ENCODE data around the gene UACA. TPM values are rescaled to one million over a fixed set of nuclear protein-coding genes. Genes with fewer than 3 reads are reported as not detected.

Gene UACA
- total and polyA plus RNA-seq, 2 experiments from 2014 or later: 21.5 to 35.8 TPM

- no peak overlapping the region for H3K27ac Mint-ChIP-seq
- H3K9me2 ChIP-seq (ENCODE audit: insufficient read depth): no peaks in the 10 kb centered on the region
- no peak overlapping the region for H3K27ac ChIP-seq (ENCODE audit: low read depth)
- DNase-seq (ENCODE audit: low spot score) (no peak), ATAC-seq (no peak)
- H3K36me3 ChIP-seq (ENCODE audit: insufficient read depth): no peaks in the 10 kb centered on the region
- H3K4me2 ChIP-seq: no peak overlapping the region
- peaks cover 6% of the 10 kb centered on the region; the same call in 2 of the 3 replicates for H3K4me1 Mint-ChIP-seq
- no peak overlapping the region for H3K4me3 Mint-ChIP-seq
- H2AFZ ChIP-seq: no peak overlapping the region
- H3K27me3 Mint-ChIP-seq (ENCODE audit: insufficient read depth, low read depth, poor library complexity): no peaks in the 10 kb centered on the region
- no peaks in the 10 kb centered on the region for H3K4me1 ChIP-seq (ENCODE audit: insufficient read depth)
- no peaks in the 10 kb centered on the region for H3F3A ChIP-seq (replicated peaks; ENCODE audit: low read depth)
- H3K9me3 Mint-ChIP-seq: no peaks in the 10 kb centered on the region
- H3K79me2 ChIP-seq (replicated peaks; ENCODE audit: insufficient read depth): peaks cover 5% of the 10 kb centered on the region; the same call in 1 of the 2 replicates
- TF ChIP-seq, protein P1, sequence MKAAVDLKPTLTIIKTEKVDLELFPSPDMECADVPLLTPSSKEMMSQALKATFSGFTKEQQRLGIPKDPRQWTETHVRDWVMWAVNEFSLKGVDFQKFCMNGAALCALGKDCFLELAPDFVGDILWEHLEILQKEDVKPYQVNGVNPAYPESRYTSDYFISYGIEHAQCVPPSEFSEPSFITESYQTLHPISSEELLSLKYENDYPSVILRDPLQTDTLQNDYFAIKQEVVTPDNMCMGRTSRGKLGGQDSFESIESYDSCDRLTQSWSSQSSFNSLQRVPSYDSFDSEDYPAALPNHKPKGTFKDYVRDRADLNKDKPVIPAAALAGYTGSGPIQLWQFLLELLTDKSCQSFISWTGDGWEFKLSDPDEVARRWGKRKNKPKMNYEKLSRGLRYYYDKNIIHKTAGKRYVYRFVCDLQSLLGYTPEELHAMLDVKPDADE (IDR thresholded peaks at IDR 0.05): no peak
- TF ChIP-seq, protein P2, sequence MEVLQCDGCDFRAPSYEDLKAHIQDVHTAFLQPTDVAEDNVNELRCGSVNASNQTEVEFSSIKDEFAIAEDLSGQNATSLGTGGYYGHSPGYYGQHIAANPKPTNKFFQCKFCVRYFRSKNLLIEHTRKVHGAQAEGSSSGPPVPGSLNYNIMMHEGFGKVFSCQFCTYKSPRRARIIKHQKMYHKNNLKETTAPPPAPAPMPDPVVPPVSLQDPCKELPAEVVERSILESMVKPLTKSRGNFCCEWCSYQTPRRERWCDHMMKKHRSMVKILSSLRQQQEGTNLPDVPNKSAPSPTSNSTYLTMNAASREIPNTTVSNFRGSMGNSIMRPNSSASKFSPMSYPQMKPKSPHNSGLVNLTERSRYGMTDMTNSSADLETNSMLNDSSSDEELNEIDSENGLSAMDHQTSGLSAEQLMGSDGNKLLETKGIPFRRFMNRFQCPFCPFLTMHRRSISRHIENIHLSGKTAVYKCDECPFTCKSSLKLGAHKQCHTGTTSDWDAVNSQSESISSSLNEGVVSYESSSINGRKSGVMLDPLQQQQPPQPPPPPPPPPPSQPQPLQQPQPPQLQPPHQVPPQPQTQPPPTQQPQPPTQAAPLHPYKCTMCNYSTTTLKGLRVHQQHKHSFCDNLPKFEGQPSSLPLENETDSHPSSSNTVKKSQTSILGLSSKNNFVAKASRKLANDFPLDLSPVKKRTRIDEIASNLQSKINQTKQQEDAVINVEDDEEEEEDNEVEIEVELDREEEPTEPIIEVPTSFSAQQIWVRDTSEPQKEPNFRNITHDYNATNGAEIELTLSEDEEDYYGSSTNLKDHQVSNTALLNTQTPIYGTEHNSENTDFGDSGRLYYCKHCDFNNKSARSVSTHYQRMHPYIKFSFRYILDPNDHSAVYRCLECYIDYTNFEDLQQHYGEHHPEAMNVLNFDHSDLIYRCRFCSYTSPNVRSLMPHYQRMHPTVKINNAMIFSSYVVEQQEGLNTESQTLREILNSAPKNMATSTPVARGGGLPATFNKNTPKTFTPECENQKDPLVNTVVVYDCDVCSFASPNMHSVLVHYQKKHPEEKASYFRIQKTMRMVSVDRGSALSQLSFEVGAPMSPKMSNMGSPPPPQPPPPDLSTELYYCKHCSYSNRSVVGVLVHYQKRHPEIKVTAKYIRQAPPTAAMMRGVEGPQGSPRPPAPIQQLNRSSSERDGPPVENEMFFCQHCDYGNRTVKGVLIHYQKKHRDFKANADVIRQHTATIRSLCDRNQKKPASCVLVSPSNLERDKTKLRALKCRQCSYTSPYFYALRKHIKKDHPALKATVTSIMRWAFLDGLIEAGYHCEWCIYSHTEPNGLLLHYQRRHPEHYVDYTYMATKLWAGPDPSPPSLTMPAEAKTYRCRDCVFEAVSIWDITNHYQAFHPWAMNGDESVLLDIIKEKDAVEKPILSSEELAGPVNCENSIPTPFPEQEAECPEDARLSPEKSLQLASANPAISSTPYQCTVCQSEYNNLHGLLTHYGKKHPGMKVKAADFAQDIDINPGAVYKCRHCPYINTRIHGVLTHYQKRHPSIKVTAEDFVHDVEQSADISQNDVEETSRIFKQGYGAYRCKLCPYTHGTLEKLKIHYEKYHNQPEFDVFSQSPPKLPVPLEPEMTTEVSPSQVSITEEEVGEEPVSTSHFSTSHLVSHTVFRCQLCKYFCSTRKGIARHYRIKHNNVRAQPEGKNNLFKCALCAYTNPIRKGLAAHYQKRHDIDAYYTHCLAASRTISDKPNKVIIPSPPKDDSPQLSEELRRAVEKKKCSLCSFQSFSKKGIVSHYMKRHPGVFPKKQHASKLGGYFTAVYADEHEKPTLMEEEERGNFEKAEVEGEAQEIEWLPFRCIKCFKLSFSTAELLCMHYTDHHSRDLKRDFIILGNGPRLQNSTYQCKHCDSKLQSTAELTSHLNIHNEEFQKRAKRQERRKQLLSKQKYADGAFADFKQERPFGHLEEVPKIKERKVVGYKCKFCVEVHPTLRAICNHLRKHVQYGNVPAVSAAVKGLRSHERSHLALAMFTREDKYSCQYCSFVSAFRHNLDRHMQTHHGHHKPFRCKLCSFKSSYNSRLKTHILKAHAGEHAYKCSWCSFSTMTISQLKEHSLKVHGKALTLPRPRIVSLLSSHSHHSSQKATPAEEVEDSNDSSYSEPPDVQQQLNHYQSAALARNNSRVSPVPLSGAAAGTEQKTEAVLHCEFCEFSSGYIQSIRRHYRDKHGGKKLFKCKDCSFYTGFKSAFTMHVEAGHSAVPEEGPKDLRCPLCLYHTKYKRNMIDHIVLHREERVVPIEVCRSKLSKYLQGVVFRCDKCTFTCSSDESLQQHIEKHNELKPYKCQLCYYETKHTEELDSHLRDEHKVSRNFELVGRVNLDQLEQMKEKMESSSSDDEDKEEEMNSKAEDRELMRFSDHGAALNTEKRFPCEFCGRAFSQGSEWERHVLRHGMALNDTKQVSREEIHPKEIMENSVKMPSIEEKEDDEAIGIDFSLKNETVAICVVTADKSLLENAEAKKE (CRISPR knock-in tag; IDR thresholded peaks at IDR 0.05): no peak
- TF ChIP-seq CREB1 (CRISPR knock-in tag; IDR thresholded peaks at IDR 0.05; ENCODE audit: low read depth) (no peak), EZH2phosphoT487 (IDR thresholded peaks at IDR 0.05; ENCODE audit: unreplicated experiment) (no peak), CTCF (conservative IDR thresholded peaks at IDR 0.05; ENCODE audit: low read depth in 2 of 2) (no peak), NANOG (IDR thresholded peaks at IDR 0.05; ENCODE audit: borderline replicate concordance) (no peak), STAT1 (IDR thresholded peaks at IDR 0.05; ENCODE audit: unreplicated experiment) (no peak), EZH2 (IDR thresholded peaks at IDR 0.05; ENCODE audit: low read depth, unreplicated experiment) (no peak), ZNF331 (CRISPR knock-in tag; IDR thresholded peaks at IDR 0.05; ENCODE audit: low read depth) (no peak), JUNB (IDR thresholded peaks at IDR 0.05; ENCODE audit: unreplicated experiment) (no peak), POLR2AphosphoS5 (IDR thresholded peaks at IDR 0.05; ENCODE audit: low read depth) (no peak), REST (IDR thresholded peaks at IDR 0.05; ENCODE audit: unreplicated experiment) (no peak), ZNF114 (CRISPR knock-in tag; IDR thresholded peaks at IDR 0.05) (no peak)
- H3K27me3 ChIP-seq (ENCODE audit: insufficient read depth): no peaks in the 10 kb centered on the region
- H3K36me3 Mint-ChIP-seq (ENCODE audit: low read depth): no peaks in the 10 kb centered on the region
- no peaks in the 10 kb centered on the region for H4K20me1 ChIP-seq (replicated peaks; ENCODE audit: insufficient read depth)
- no peak overlapping the region for H3K4me3 ChIP-seq
Measured at GRCh38 chr15:70717237-70717793, 46.0 kb downstream of the UACA start.

Measured in GM23338 (cell line).